CD14-positive monocyte (primary cell): ENCODE data around the gene B3GNT8. TPM values are rescaled to one million over a fixed set of nuclear protein-coding genes. Genes with fewer than 3 reads are reported as not detected.

Experiments
- DNase-seq, 3 donors: peaks; one replicate each; pipeline ENCODE4 v3.0.0-alpha.2; 2011 to 2022
- H2AFZ ChIP-seq: 2 replicates; pipeline ENCODE4 v1.6.0; 2012; ENCODE audit warnings: mild to moderate bottlenecking, low read depth, low read length, inconsistent platforms; ENCODE audit not compliant: insufficient read depth, poor library complexity, severe bottlenecking
- H3K27ac ChIP-seq, 2 donors: 1 replicate in 1 of 2; 2 replicates in 1 of 2; pipeline ENCODE4 v1.5.1; 2012 to 2013; ENCODE audit warnings: low read length in 2 of 2, control low read depth in 1 of 2, inconsistent platforms in 1 of 2, low read depth in 1 of 2, mild to moderate bottlenecking in 1 of 2
- H3K27me3 ChIP-seq, 2 donors: one replicate each; pipeline versions ENCODE4 v1.6.0 to v1.6.1; 2011 to 2013; ENCODE audit warnings: low read length in 2 of 2; ENCODE audit not compliant: control insufficient read depth in 2 of 2, insufficient read depth in 2 of 2
- H3K36me3 ChIP-seq, 2 donors: replicated peaks in 1 of 2; 1 replicate in 1 of 2; 2 replicates in 1 of 2; pipeline versions ENCODE4 v1.5.1 to v1.6.1; 2012 to 2013; ENCODE audit warnings: low read length in 2 of 2, control low read depth in 1 of 2, inconsistent platforms in 1 of 2, mild to moderate bottlenecking in 1 of 2; ENCODE audit not compliant: insufficient read depth in 2 of 2, control insufficient read depth in 1 of 2
- H3K4me1 ChIP-seq, 2 donors: 1 replicate in 1 of 2; 2 replicates in 1 of 2; pipeline versions ENCODE4 v1.5.1 to v1.6.1; 2012 to 2013; ENCODE audit warnings: low read length in 2 of 2, control low read depth in 1 of 2, inconsistent platforms in 1 of 2, mild to moderate bottlenecking in 1 of 2, moderate library complexity in 1 of 2; ENCODE audit not compliant: insufficient read depth in 2 of 2, control insufficient read depth in 1 of 2
- H3K4me2 ChIP-seq: replicated peaks from 2 replicates; pipeline ENCODE3; 2012; ENCODE audit warnings: low read length, moderate library complexity, mild to moderate bottlenecking; ENCODE audit not compliant: poor library complexity, severe bottlenecking; ENCODE audit errors: extremely low read depth
- H3K4me3 ChIP-seq, 3 experiments: fragments of 200-600 bp in 1 of 3; sonication (generic) in 1 of 3; replicated peaks in 1 of 3; 1 replicate in 2 of 3; 2 replicates in 1 of 3; pipeline ENCODE4 v1.5.1; 2011 to 2013; ENCODE audit warnings: low read length in 3 of 3, mild to moderate bottlenecking in 3 of 3, control low read depth in 2 of 3, low read depth in 2 of 3, inconsistent platforms in 1 of 3, moderate library complexity in 1 of 3
- H3K79me2 ChIP-seq: 2 replicates; pipeline ENCODE4 v1.6.0; 2012; ENCODE audit warnings: mild to moderate bottlenecking, control low read depth, inconsistent platforms, low read length, moderate library complexity; ENCODE audit not compliant: insufficient read depth
- H3K9ac ChIP-seq: 2 replicates; pipeline ENCODE4 v1.6.0; 2017; ENCODE audit warnings: low read length, mild to moderate bottlenecking; ENCODE audit not compliant: insufficient read depth, poor library complexity, severe bottlenecking
- H3K9me3 ChIP-seq, 2 donors: replicated peaks in 1 of 2; 1 replicate in 1 of 2; 2 replicates in 1 of 2; pipeline versions ENCODE4 v1.5.1 to v1.6.1; 2012 to 2013; ENCODE audit warnings: low read length in 2 of 2, control low read depth in 1 of 2; ENCODE audit not compliant: control insufficient read depth in 1 of 2, insufficient read depth in 1 of 2
- H4K20me1 ChIP-seq: 2 replicates; pipeline ENCODE4 v1.6.0; 2012; ENCODE audit warnings: mild to moderate bottlenecking, low read length, control low read depth, moderate library complexity; ENCODE audit not compliant: insufficient read depth
- H3K27ac Mint-ChIP-seq, 7 donors: one replicate each; pipeline ENCODE4 v1.8.0; 2020; ENCODE audit warnings: mild to moderate bottlenecking in 7 of 7, mixed read lengths in 7 of 7, moderate library complexity in 6 of 7, inconsistent platforms in 2 of 7
- H3K27me3 Mint-ChIP-seq, 3 donors: one replicate each; pipeline ENCODE4 v1.8.0; 2021 to 2022; ENCODE audit warnings: low read depth in 3 of 3, mild to moderate bottlenecking in 3 of 3, mixed read lengths in 3 of 3, moderate library complexity in 3 of 3, inconsistent platforms in 1 of 3
- H3K36me3 Mint-ChIP-seq, 2 donors: one replicate each; pipeline ENCODE4 v1.8.0; 2020; ENCODE audit warnings: mixed read lengths in 2 of 2, inconsistent platforms in 1 of 2, mild to moderate bottlenecking in 1 of 2
- H3K4me1 Mint-ChIP-seq: one replicate; pipeline ENCODE4 v1.8.0; 2020; ENCODE audit warnings: mild to moderate bottlenecking, mixed read lengths
- H3K4me3 Mint-ChIP-seq, 2 donors: one replicate each; pipeline ENCODE4 v1.8.0; 2020; ENCODE audit warnings: mild to moderate bottlenecking in 2 of 2, mixed read lengths in 2 of 2, moderate library complexity in 1 of 2
- H3K9me3 Mint-ChIP-seq, 7 donors: one replicate each; pipeline ENCODE4 v1.8.0; 2020 to 2022; ENCODE audit warnings: mixed read lengths in 7 of 7, mild to moderate bottlenecking in 6 of 7, moderate library complexity in 6 of 7, inconsistent platforms in 2 of 7
- WGBS: methylation state at CpG from one replicate; pipeline ENCODE4 v1.1.5; 2013; ENCODE audit warnings: missing lambda C conversion rate; ENCODE audit not compliant: insufficient coverage; 5-methylcytosine and 5-hydroxymethylcytosine counted together
- intact Hi-C, 2 donors: fragments of 100-400 bp; cut with micrococcal nuclease; formaldehyde crosslinking; loops; one replicate each; pipeline versions ENCODE4 v1.15.0 to v1.15.1; 2023
- polyA plus RNA-seq, 3 donors: library from polyadenylated mRNA; depleted of rRNA in 1 of 3; unstranded in 2 of 3; stranded (reverse) in 1 of 3; fragments of 300-500 nt in 2 of 3; fragments of >200 nt in 1 of 3; fragmentation: Illumina TruSeq in 2 of 3; gene quantifications; 1 replicate in 2 of 3; 2 replicates in 1 of 3; pipeline ENCODE4 v1.2.3, GENCODE V29; 2012 to 2021
- TF ChIP-seq, protein P1 (sequence below): fragments of 200-600 bp; IDR thresholded peaks from one replicate; pipeline ENCODE4 v1.8.0; 2022; ENCODE audit warnings: antibody characterized with exemption, mild to moderate bottlenecking

The B3GNT8 gene
- polyA plus RNA-seq, 3 donors: 2.9 to 18.9 (median 17.4) TPM

DNA sequence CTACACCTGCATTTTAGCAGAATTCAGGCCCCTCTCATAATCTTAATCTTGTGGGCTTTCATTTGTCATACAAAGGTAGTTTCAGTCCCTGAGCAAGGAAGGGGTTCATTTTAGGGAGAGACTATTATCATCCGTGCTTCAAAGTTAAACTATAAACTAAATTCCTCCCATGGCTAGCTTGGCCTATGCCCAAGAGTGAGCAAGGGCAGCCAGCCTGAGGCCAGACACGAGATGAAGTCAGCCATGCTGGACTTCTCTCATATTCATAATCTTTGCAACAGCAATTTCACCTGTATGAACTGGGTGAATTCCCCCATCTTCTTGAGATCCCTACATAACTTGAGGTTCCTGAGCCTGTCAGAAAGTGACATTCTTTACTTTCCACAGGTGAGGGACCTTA lies 28.8 kb upstream of the B3GNT8 start:
- no peak overlapping the region for H3K27ac Mint-ChIP-seq
- WGBS: 70% methylated on average over 1 of the region's 2 CpGs
- peak overlapping the region in 1 of 2 donors; percentile 26 for H3K4me3 Mint-ChIP-seq

DNA sequence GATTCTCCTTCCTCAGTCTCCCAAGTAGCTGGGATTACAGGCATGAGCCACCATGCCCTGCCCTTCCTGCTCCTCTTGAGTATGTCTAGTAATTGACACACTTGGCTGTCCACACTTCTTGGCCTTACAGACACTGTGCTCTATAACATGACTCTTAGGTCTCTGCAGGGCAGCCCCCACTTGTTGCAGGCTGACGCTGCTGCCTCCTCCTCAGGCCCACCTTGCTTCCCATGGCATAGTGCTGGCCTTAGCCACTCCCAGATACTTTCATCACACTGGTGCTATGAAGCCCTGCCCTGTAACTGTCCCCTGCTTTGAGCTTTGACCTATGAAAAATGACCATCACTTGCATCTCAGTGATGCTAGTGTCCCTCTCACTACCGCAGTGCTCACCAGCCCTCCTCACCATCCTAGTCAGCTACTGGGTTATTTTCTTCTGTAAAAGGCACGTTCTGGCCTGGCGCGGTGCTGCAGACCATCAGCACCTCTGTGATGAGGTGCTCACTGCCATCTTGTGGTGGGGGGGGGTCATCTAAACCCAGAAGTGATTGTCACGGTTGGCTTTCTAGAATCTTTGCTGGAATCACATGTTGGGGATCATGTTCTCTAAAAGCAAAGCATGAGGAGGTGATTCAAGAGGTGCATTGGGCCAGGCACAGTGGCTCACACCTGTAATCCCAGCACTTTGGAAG lies 25.6 kb upstream of the B3GNT8 start:
- TF ChIP-seq, protein P1, sequence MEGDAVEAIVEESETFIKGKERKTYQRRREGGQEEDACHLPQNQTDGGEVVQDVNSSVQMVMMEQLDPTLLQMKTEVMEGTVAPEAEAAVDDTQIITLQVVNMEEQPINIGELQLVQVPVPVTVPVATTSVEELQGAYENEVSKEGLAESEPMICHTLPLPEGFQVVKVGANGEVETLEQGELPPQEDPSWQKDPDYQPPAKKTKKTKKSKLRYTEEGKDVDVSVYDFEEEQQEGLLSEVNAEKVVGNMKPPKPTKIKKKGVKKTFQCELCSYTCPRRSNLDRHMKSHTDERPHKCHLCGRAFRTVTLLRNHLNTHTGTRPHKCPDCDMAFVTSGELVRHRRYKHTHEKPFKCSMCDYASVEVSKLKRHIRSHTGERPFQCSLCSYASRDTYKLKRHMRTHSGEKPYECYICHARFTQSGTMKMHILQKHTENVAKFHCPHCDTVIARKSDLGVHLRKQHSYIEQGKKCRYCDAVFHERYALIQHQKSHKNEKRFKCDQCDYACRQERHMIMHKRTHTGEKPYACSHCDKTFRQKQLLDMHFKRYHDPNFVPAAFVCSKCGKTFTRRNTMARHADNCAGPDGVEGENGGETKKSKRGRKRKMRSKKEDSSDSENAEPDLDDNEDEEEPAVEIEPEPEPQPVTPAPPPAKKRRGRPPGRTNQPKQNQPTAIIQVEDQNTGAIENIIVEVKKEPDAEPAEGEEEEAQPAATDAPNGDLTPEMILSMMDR: no peak
- H3K27me3 ChIP-seq: peaks cover 15% of the 10 kb centered on the region in 2 donors
- no peak overlapping the region for H3K9ac ChIP-seq
- H3K4me1 ChIP-seq: peaks cover 11 to 12% of the 10 kb centered on the region in 2 donors
- Mint-ChIP-seq H3K27me3 (peaks cover 28 to 43% (median 38%) of the 10 kb centered on the region in 3 donors), H3K4me1 (peaks cover 15% of the 10 kb centered on the region), H3K4me3 (no peak overlapping the region), H3K36me3 (no peaks in the 10 kb centered on the region), H3K27ac (peak overlapping the region in 2 of 7 donors; percentile 14 to 38), H3K9me3 (peaks cover 0 to 2% (median 0%) of the 10 kb centered on the region in 7 donors)
- no peaks in the 10 kb centered on the region for H3K36me3 ChIP-seq
- H4K20me1 ChIP-seq: no peaks in the 10 kb centered on the region
- WGBS: 96% methylated on average over 3 of the region's 6 CpGs
- H3K4me2 ChIP-seq: no peak overlapping the region
- DNase-seq: no peak
- H3K4me3 ChIP-seq: no peak overlapping the region
- intact Hi-C loops: no loop called here
- H2AFZ ChIP-seq: no peak overlapping the region
- H3K9me3 ChIP-seq: no peaks in the 10 kb centered on the region
- no peaks in the 10 kb centered on the region for H3K79me2 ChIP-seq
- no peak overlapping the region for H3K27ac ChIP-seq

More for the DNA sequence above, 28.8 kb upstream of the B3GNT8 start:
- no peak overlapping the region for H3K4me2 ChIP-seq
- intact Hi-C loops: no loop called here
- no peak overlapping the region for H3K27ac ChIP-seq
- H4K20me1 ChIP-seq: no peaks in the 10 kb centered on the region
- no peaks in the 10 kb centered on the region for H3K79me2 ChIP-seq
- no peak overlapping the region for H3K4me3 ChIP-seq
- peaks cover 0 to 2% (median 0%) of the 10 kb centered on the region in 7 donors for H3K9me3 Mint-ChIP-seq
- no peak for DNase-seq
- no peak overlapping the region for H3K9ac ChIP-seq
- H3K4me1 ChIP-seq: no peaks in the 10 kb centered on the region
- no peaks in the 10 kb centered on the region for H3K36me3 Mint-ChIP-seq
- no peaks in the 10 kb centered on the region for H3K4me1 Mint-ChIP-seq
- H2AFZ ChIP-seq: no peak overlapping the region
- H3K36me3 ChIP-seq: no peaks in the 10 kb centered on the region
- TF ChIP-seq, protein P1: no peak
- H3K27me3 ChIP-seq: peaks cover 17 to 25% of the 10 kb centered on the region in 2 donors
- H3K27me3 Mint-ChIP-seq: peaks cover 23 to 42% (median 29%) of the 10 kb centered on the region in 3 donors
- H3K9me3 ChIP-seq: no peaks in the 10 kb centered on the region
